ENCODE data around the gene SART1.
A peak's percentile ranks its signal among the peaks of the same experiment; 100 is the strongest.

Gene SART1

GRCh38 chr11:66002648-66003225 is 41.2 kb downstream of the SART1 start:
- peak overlapping the region; percentile 99 for H3K4me3 ChIP-seq (ENCODE audit: low read depth, low read length)
- no peak for TF ChIP-seq CTCF (IDR thresholded peaks at IDR 0.05; ENCODE audit: low read depth, low read length)

- TF ChIP-seq CTCF (IDR thresholded peaks at IDR 0.05; ENCODE audit: low read depth, low read length): no peak
- peak overlapping the region; percentile 99 for H3K4me3 ChIP-seq (ENCODE audit: low read depth, low read length)
These were observed 41.8 kb downstream of the SART1 start for GRCh38 chr11:66003291-66003690.

- no peak for TF ChIP-seq CTCF (IDR thresholded peaks at IDR 0.05; ENCODE audit: low read depth, low read length)
- no peak overlapping the region for H3K4me3 ChIP-seq (ENCODE audit: low read depth, low read length)
These were observed 42.7 kb downstream of the SART1 start for GRCh38 chr11:66004186-66004585.

GRCh38 chr11:66006134-66006890 is 44.8 kb downstream of the SART1 start:
- no peak for TF ChIP-seq CTCF (IDR thresholded peaks at IDR 0.05; ENCODE audit: low read depth, low read length)
- no peak overlapping the region for H3K4me3 ChIP-seq (ENCODE audit: low read depth, low read length)

- no peak overlapping the region for H3K4me3 ChIP-seq (ENCODE audit: low read depth, low read length)
- no peak for TF ChIP-seq CTCF (IDR thresholded peaks at IDR 0.05; ENCODE audit: low read depth, low read length)
These were observed 45.3 kb downstream of the SART1 start for GRCh38 chr11:66006891-66007176.

GRCh38 chr11:66007201-66007634 is 45.7 kb downstream of the SART1 start:
- no peak for TF ChIP-seq CTCF (IDR thresholded peaks at IDR 0.05; ENCODE audit: low read depth, low read length)
- H3K4me3 ChIP-seq (ENCODE audit: low read depth, low read length): no peak overlapping the region

- TF ChIP-seq CTCF (IDR thresholded peaks at IDR 0.05; ENCODE audit: low read depth, low read length): no peak
These were observed 46.5 kb downstream of the SART1 start for GRCh38 chr11:66008095-66008467.

More at GRCh38 chr11:66008095-66008467, 46.5 kb downstream of the SART1 start:
- no peak overlapping the region for H3K4me3 ChIP-seq (ENCODE audit: low read depth, low read length)

All from WI38 (cell line).